HG03342 (cell line): ENCODE data around the gene STEAP4.
A peak's percentile ranks its signal among the peaks of the same experiment; 100 is the strongest.

Experiments used
- ATAC-seq: cut with Tn5 transposase; IDR thresholded peaks from one replicate; pipeline ENCODE4 v1.9.1; 2021; ENCODE audit warnings: mild to moderate bottlenecking, moderate library complexity; ENCODE audit not compliant: unreplicated experiment

STEAP4 gene

DNA sequence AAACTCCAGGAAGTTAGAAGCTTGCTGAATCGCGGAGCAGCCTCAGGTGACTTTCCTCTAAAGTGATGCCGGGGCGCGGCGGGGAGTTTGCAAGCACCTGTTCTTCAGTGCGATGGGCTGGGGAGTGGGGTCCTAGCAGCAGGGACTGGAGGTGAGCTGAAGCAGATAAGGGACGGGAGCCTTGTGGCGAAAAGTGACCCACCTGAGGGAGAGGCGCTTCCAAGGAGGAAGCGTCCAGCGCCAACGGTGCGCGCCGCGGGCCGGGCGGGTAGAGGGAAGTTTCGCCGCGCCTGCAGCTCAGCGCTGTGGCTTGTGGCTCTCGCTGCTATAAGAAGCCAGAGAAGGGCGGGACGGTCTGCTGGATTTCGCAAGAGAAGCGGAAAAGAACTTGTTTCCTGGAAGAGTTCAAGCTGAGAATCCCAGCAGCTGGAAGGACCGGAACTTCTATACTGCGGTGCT is at the start of gene STEAP4:
STEAP4 (minus strand) TSS at position 305 of the 459 bp plus-strand sequence. CDS start 22,625 bp downstream, outside the sequence.
- ATAC-seq: no peak

- ATAC-seq: no peak
Observed at GRCh38 chr7:88355011-88355410, 48.3 kb upstream of the STEAP4 start.

- no peak for ATAC-seq
Observed at GRCh38 chr7:88350118-88350517, 43.4 kb upstream of the STEAP4 start.

- no peak for ATAC-seq
Observed at GRCh38 chr7:88347517-88347916, 40.8 kb upstream of the STEAP4 start.

DNA sequence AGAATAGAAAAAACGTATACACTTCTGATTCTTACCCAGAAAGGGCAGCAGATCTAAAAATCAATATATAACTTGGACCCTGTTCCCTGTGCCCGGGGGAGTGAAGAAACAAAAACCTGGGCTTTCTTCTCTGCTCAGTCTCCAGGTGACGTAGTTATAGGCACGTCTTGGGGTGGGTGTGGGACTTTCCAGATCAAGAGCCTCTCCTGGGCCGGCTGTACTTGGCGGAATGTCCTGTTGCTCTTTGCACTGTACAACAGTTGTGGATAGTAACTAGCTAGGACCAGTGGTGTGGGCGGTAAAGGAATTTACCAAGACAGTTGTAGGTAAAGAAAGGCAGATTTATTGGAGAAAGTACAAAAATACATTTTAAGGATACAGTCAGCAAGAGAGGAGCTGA is 40.4 kb upstream of the STEAP4 start:
- ATAC-seq: no peak

DNA sequence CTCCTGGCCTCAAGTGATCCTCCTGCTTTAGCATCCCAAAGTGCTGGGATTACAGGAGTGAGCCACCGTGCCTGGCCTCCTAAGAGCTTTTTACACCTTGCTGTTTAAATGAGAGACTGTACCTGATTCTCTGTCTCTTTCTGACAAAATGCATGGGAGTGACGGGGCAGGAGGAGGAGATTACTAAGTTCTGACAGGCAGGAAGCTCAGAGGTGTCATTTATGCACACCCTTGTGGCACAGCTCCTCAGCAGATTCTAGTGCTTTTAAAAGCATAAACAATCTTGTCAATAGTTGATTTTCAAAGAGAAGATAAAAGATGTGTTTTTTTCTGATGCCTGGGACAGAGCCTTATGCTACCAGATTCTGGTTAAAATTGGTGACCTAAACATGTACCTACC is 39.7 kb upstream of the STEAP4 start:
- no peak for ATAC-seq

DNA sequence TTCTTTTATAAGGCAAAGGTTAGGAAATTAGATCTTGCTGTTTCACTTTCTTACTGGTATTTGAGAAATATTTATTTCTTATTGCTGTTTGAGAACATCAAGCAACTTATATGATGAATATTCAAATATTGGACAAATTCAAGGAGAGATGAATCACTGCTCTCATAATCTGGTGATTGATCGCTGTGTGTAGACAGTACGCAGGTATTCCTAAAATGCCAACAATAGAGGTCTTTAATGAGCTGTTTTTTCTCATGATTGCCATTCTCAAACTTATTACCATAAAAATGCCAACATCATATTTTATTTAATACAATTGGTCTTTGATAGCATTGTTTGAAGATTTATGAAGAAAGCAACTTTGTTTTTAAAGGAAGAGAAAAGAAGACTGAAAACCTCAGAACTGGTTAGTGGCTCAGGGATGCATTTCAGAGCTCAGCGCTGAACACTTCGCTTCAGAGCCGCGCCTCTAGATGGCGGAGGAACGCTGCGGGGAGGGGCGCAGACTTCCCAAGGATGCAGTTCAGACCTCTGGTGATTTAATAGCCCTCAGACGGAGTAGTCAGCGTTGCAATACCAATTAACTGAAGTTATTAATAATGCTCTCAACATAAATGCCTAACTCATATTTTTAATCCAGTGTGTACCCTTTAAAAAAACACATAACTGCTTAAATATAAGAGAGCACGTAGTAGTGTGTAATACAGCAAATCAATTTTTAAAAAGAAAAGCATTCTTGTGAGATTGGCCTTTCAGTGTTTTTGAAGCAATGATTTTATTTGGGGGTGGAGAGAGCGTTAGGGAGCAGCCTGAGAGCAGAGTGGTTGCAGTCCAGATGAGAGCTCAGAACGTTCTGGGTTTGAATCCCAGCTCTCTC is 38.5 kb upstream of the STEAP4 start:
- ATAC-seq: peak; percentile 59

- ATAC-seq: no peak
Observed at GRCh38 chr7:88344271-88344670, 37.6 kb upstream of the STEAP4 start.

GRCh38 chr7:88339195-88339922 is 32.7 kb upstream of the STEAP4 start:
- ATAC-seq: no peak

DNA sequence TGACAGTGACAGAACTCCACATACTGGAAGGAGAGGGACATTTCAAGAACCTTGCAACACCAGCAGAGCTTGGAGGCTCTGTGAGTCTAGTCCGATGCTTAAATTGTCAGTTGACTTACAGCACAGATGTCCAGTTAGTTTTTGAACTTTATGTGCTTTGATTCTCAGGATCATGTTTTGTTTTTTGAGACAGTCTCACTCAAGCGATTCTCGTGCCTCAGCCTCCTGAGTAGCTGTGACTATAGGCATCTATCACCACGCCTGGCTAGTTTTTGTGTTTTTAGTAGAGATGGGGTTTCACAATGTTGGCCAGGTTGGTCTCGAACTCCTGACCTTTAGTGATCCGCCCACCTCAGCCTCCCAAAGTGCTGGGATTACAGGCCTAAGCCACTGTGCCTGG is 31.8 kb upstream of the STEAP4 start:
- no peak for ATAC-seq

- ATAC-seq: no peak
Observed at GRCh38 chr7:88337572-88337971, 30.9 kb upstream of the STEAP4 start.

DNA sequence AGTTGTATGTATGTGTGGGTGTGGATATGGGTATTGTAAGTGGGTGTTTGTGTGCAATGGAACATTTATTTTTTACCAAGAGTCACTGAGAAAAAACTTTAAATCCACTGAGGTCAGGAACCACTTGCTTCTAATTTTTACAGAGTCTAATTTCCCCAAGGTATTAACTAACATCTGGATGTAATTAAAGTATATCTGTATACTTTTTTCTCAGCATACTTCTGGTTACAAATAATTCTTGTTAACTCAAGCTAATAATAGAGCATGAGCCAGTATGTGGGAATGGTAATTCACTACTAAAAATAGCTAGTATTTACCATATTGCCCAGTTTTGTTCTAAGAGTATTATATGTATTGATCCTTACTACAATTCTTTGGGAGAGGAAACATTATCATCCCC is 24.6 kb upstream of the STEAP4 start:
- ATAC-seq: no peak

GRCh38 chr7:88329532-88330463 is 23.1 kb upstream of the STEAP4 start:
- ATAC-seq: no peak

- ATAC-seq: no peak
Observed at GRCh38 chr7:88328787-88329186, 22.1 kb upstream of the STEAP4 start.

DNA sequence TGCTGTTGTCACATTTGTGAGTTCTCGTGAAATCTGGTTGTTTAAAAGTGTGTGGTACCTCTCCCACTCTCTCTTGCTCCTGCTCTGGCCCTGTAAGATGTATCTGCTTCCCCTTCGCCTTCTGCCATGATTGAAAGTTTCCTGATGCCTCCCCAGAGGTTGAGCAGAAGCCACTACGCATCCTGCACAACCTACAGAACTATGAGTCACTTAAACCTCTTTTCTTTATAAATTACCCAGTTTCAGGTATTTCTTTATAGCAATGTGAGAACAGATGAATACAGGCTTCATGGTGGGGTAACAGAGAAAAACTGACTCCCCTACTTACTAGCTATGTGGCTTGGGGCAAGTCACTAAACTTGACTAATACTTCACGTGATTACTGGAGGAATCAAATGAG is 18.0 kb upstream of the STEAP4 start:
- ATAC-seq: no peak

- no peak for ATAC-seq
Observed at GRCh38 chr7:88322151-88322550, 15.5 kb upstream of the STEAP4 start.

DNA sequence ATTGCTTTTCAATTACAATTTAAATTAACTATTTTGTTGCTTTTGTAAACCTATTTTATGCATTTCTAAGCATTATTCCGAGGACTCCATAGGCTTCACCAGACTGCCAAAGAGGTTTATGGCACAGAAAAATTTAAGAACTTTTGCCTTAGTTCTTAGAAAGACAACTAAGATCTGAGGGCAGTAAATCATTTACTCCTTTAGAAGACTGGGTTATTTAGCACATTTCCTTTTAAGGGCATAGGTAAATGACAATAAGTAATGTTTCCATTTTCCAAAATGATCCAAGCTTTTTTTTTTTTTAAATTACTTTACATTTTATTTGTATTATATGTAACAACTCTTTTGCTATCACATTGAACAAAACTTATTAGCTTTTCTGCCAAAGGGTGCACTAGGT is 15.0 kb upstream of the STEAP4 start:
- no peak for ATAC-seq

DNA sequence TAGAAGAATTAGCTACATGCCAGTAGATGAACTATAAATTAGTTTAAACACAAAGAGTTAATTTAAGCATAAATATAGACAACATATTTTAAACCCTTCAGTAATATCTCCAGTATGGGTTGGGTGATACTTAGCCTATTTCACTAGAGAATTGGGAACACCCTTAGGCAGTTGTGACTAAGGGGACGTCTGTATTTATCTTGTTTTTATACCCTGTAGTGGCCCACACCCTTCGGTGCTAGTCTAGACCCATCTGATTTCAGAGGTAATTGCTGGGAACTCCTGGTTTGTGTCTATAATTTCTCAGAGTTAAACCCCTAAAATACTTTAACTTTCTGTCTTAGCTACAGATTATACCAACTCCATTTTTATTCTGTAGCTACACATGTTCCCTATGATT is 11.5 kb upstream of the STEAP4 start:
- no peak for ATAC-seq

- no peak for ATAC-seq
Observed at GRCh38 chr7:88317422-88317821, 10.7 kb upstream of the STEAP4 start.

GRCh38 chr7:88316456-88316855 is 9.8 kb upstream of the STEAP4 start:
- no peak for ATAC-seq

GRCh38 chr7:88315522-88315921 is 8.8 kb upstream of the STEAP4 start:
- no peak for ATAC-seq
